HG03095 (cell line): ENCODE measurements around the gene CPNE5.
A peak's percentile ranks its signal among the peaks of the same experiment; 100 is the strongest.

Experiments used
- ATAC-seq: cut with Tn5 transposase; IDR thresholded peaks from one replicate; pipeline ENCODE4 v1.9.1; 2021; ENCODE audit warnings: moderate library complexity; ENCODE audit not compliant: unreplicated experiment

Gene CPNE5

DNA sequence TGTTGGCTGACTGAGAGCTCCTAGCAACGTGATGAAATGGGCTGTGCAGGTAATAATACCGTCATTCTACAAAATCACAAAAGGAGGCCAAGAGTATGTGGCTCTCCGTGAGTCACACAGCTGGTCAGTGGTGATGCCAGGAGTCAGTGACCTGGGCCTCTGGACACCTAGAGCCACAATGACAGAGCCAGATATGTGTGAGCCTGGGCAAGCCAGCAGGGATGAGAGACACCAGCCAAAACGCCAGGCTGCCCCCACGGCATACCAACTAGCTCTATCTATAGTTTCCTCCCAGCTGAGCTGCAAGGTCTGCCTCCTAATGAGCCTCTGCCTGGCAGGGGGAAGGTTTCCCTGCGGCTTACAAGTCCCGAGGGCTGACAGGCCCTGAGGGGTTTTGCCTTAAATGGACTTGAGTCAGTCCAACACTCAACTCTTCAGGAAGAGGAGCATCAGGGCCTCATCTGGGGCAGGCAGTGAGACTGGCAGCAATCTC is 70.0 kb downstream of the CPNE5 start:
- ATAC-seq = no peak

DNA sequence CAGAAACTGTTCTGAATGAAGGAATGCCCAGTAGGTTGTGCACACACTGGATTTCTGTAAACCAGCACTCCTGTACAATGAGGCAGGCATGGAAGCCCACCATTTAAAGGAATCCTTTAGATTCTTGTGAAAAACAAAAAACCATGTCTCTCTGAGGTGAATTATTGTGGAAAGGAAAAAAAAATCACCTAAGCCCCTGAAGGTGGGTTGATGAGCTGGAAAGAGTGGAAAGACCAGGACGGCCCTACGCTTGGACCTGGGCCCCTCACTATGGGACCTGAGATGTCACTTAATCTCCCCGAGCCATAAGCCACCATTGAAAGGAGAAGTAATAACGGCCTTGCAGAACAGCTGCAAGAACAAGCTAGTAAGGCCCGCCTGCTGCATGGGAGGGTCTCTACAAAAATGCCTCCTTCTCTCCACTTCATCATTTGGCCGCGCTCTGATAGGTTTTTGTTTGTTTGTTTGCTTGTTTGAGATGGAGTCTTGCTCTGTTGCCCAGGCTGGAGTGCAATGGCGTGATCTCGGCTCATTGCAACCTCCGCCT is 72.8 kb downstream of the CPNE5 start:
- no peak for ATAC-seq

DNA sequence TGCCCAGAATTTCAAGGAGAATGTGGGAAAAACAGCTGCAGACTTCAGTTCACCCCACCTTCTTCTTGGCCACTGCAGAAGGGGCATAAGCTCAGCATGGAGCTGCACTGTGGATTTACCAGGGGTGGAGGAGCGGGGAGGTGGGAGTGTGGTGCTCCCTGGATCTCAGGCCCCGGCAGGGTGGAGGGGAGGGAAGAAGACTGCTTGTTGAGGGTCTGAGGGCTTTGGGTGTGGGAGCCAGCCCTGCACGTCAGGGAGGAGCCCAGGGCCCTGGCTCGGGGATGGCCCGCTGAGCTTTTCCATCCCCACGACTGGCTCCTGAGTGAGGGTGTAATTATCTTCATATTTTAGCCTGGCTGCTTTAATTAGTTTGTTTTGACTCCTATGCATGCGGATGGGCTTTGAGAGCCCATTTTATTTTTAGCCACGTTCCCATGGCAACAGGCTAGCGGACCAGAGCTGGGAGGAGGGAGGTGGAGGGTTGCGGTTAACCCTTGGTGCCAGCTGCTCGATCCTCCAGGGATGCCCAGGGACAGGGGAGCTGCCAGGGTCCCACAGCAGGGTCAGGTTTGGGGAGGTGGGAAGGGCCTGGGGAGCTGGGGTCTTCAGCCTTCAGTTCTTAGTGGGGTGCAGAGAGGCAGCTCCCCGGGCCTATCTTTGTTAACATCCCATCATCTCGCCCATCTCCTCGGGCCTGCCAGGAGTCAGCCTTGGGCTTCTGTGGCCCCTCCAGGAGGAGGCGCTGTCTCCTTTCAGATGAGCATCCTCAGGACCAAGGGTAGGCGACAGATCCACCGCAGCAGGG is 73.4 kb downstream of the CPNE5 start:
- ATAC-seq = peak; percentile 68

- ATAC-seq = no peak
Measured at GRCh38 chr6:36765190-36765589, 74.1 kb downstream of the CPNE5 start.

DNA sequence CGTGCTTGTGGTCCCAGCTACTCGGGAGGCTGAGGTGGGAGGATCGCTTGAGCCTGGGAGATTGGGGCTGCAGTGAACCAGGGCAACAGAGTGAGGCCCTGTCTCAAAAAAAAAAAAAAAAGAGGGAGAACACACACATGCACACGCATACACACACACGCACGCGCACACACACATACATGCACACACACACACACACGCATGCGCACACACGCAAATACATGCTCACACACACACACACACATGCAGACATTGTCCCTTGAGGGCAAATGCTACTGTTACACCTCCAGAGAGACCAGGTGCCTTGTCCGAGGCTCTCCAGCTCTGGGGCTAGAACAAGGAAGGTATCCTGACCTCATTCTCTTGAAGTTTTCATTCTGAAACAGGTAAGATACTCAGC is 77.1 kb downstream of the CPNE5 start:
- no peak for ATAC-seq

GRCh38 chr6:36760685-36761435 is 78.4 kb downstream of the CPNE5 start:
- no peak for ATAC-seq

- no peak for ATAC-seq
Measured at GRCh38 chr6:36759148-36759759, 80.0 kb downstream of the CPNE5 start.

- ATAC-seq = no peak
Measured at GRCh38 chr6:36758516-36759147, 80.6 kb downstream of the CPNE5 start.

GRCh38 chr6:36757943-36758508 is 81.2 kb downstream of the CPNE5 start:
- ATAC-seq = no peak

GRCh38 chr6:36757206-36757605 is 82.0 kb downstream of the CPNE5 start:
- no peak for ATAC-seq

DNA sequence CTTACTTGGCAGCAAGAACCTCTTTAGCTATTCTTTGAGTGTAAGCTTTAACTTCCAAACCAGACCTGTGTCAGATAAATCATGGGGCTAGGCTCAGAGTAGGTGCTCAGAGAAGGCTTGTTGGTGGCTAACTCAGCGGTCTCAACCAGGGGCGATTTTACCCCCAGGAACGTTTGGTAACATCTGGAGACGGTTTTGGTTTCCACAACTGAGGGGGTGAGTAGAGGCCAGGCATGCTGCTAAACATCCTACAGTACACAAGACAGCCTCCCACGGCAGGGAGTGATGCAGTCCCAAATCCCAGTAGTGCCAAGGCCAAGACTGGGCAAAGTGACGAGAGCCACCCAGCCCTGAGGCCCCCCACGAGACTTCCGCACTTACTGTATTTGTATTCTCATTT is 82.5 kb downstream of the CPNE5 start:
- no peak for ATAC-seq

GRCh38 chr6:36755435-36756348 is 83.6 kb downstream of the CPNE5 start:
- ATAC-seq = no peak

DNA sequence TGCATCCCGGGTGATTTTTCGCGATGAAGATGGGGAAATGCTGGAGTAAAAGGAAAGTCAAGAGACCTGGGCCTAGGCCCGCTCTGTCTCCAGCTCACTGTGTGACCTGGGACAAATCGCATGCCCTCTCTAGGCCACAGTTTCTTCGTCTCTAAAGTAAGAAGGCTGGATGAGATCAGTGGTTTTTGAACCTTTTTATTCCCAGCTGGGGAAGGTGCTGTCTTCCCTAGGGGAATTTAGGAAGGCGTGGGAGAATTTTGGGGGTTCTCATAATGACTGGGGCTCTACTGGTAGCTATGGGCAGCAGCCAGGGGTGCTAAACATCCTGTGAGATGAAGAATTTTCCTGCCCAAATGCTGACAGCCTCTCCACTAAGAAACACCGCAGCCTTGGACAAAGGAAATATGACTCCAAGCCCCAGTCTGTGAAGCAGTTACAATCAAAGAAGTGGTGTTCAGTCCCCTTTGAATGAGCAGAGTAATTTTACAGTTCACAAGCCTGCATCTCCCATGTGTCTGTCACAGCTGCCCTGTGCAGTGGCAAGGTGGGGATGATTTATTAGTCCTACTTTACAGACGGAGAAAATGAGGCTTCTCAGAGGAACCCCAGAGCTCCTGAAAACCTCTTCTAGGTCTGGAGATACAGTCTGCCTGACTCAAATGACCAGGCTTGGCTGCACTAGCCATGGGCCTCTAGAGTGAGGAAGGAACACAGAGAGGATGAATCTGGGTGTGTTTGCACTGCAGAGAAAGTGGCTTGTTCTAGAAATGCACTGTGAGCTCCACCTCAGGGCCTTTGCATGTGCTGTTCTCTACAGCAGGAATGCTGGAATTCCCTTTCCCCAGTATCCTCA is 84.4 kb downstream of the CPNE5 start:
- ATAC-seq = no peak

DNA sequence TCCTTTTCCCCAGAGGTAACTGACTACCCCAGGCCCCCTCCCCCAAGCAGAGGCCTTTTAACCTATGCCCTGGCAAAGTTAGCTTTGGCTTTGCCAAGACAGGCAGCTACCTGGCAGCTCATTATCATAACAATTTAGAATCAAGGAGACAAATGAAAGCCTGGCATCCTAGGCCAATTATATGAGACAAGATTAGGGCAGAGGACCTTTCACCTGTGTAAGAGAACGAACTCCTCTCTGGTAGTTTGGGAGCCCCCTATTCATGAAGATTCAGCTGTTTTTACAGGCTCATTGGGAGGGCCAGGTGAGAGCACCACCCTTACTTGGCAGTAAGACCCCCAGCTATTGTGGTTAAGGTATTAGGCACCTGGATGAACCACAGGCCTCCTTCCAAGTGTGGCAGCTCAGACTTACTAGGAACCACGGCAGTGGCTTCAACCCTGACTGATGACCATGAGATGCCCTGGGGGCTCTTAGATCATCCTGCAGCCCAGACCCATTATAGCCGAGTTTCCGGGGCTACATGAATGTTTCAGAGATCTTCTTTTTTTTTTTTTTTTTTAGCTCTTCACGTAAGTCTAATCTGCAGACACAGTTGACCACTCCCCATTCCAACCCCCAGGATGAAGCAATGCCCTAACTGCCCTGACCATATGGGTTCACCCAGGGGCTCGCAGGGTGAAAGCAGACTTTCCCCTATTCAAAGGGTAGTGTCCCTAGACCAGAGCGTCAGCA is 85.4 kb downstream of the CPNE5 start:
- no peak for ATAC-seq

DNA sequence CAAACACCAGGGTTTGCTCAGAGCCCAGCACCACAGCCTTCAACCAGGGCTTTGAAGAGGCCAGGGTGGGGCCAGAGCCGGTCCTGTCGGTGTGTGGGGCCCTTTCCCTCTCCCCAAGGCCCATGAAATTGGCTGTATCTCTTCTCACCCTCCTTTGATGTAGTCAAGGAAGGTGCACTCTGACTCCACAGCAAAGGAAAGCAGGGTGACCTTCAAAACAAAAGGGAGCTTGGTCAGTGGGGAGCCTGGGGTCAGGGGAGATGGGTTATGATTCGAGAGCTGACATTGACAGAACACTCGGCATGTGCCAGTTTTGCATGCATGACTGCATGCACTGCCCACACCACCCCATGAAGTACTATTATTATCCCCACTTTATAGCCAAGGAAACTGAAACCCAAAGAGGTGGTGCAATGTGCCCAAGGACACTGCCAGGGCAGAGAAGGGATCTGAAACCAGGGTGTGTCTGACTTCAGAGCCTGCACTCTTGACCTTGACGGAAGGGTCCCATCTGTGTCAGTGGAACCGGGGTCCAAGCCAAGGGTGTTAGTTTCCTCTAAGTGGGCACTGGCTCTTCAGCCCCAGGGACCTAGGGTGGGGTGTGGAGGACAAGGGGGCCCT is 86.2 kb downstream of the CPNE5 start:
- no peak for ATAC-seq

GRCh38 chr6:36752187-36752885 is 86.9 kb downstream of the CPNE5 start:
- ATAC-seq = no peak

- ATAC-seq = no peak
Measured at GRCh38 chr6:36751833-36752186, 87.4 kb downstream of the CPNE5 start.
